ENCODE measurements around the gene GAMT. TPM values are rescaled to one million over a fixed set of nuclear protein-coding genes. Genes with fewer than 3 reads are reported as not detected.

Gene GAMT
- total RNA-seq, 2 experiments from 2014 or later: 11.0 to 13.0 TPM

- DNase-seq (no peak), ATAC-seq (ENCODE audit: poor library complexity) (no peak)
- H3K4me3 ChIP-seq (ENCODE audit: low read length): no peak overlapping the region
- H3K36me3 Mint-ChIP-seq (ENCODE audit: low read depth): peaks cover 51% of the 10 kb centered on the region
- H3K27ac Mint-ChIP-seq: no peak overlapping the region
- TF ChIP-seq CTCF (IDR thresholded peaks at IDR 0.05): no peak
- no peak overlapping the region for H3K27ac ChIP-seq (ENCODE audit: low read depth in 1 of 2, low read length in 2 of 2)
- intact Hi-C loops (cut with DNase I, micrococcal nuclease): no loop called here
- peaks cover 34% of the 10 kb centered on the region for H3K4me1 ChIP-seq (ENCODE audit: insufficient read depth, low read length)
- H3K9me3 Mint-ChIP-seq: no peaks in the 10 kb centered on the region
- H3K27me3 Mint-ChIP-seq: peaks cover 11% of the 10 kb centered on the region
- H3K9me3 ChIP-seq (ENCODE audit: control insufficient read depth in 1 of 2, insufficient read depth in 1 of 2, low read length in 2 of 2): no peaks in the 10 kb centered on the region
- H3K4me3 Mint-ChIP-seq: no peak overlapping the region
- peaks cover 40% of the 10 kb centered on the region for H3K36me3 ChIP-seq (ENCODE audit: insufficient read depth, low read length)
- no peaks in the 10 kb centered on the region for H3K27me3 ChIP-seq (ENCODE audit: control insufficient read depth in 1 of 2, insufficient read depth in 2 of 2, low read length in 2 of 2)
- H3K4me1 Mint-ChIP-seq (ENCODE audit: low read depth): peaks cover 19% of the 10 kb centered on the region
- CTCF ChIA-PET: no interaction called here
- POLR2A ChIA-PET: no interaction called here
Measured at GRCh38 chr19:1386945-1387683, 14.2 kb downstream of the GAMT start.

DNA sequence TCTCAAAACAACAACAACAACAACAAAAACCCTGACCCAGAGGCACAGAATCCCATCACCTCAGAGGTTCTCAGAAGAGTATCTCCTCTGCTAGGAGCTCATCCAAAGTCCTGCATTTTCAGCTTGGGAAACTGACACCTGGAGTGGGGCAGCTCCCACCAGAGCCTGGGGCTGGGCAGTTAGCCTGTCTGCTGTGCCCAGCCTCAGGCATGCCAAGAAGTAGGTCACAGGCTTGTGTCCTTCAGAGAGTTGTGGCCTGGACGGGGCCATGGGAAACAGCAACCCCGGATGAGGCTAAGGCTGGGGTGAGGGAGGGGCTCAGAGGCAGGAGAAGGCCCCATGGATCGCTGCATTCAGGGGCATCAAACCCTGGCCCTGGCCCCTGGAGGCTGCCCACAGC, 15.5 kb downstream of the GAMT start:
- H3K36me3 ChIP-seq (ENCODE audit: insufficient read depth, low read length): peaks cover 33% of the 10 kb centered on the region
- ATAC-seq (ENCODE audit: poor library complexity): no peak
- Mint-ChIP-seq H3K27me3 (peaks cover 11% of the 10 kb centered on the region), H3K9me3 (no peaks in the 10 kb centered on the region), H3K4me3 (peak overlapping the region; percentile 97), H3K27ac (no peak overlapping the region), H3K36me3 (ENCODE audit: low read depth) (peaks cover 43% of the 10 kb centered on the region), H3K4me1 (ENCODE audit: low read depth) (peaks cover 19% of the 10 kb centered on the region)
- no peak overlapping the region for H3K4me3 ChIP-seq (ENCODE audit: low read length)
- H3K27ac ChIP-seq (ENCODE audit: low read depth in 1 of 2, low read length in 2 of 2): no peak overlapping the region
- ChIA-PET CTCF (no interaction called here), POLR2A (no interaction called here)
- no peaks in the 10 kb centered on the region for H3K27me3 ChIP-seq (ENCODE audit: control insufficient read depth in 1 of 2, insufficient read depth in 2 of 2, low read length in 2 of 2)
- H3K4me1 ChIP-seq (ENCODE audit: insufficient read depth, low read length): peaks cover 34% of the 10 kb centered on the region
- no peak for TF ChIP-seq CTCF (IDR thresholded peaks at IDR 0.05)
- no peaks in the 10 kb centered on the region for H3K9me3 ChIP-seq (ENCODE audit: control insufficient read depth in 1 of 2, insufficient read depth in 1 of 2, low read length in 2 of 2)
- no peak for DNase-seq
- intact Hi-C loops (cut with DNase I, micrococcal nuclease): no loop called here

GRCh38 chr19:1384478-1385110, 16.7 kb downstream of the GAMT start:
- H3K36me3 Mint-ChIP-seq (ENCODE audit: low read depth): peaks cover 35% of the 10 kb centered on the region
- CTCF ChIA-PET: interaction anchor here (1.0 kb wide), 1 partner anchor 140 kb away, joined by 3 read pairs; no protein-coding TSS in a partner anchor
- peaks cover 25% of the 10 kb centered on the region for H3K36me3 ChIP-seq (ENCODE audit: insufficient read depth, low read length)
- ATAC-seq (ENCODE audit: poor library complexity) (no peak), DNase-seq (peak in 1 of 14 experiments; percentile 35)
- peaks cover 34% of the 10 kb centered on the region for H3K4me1 ChIP-seq (ENCODE audit: insufficient read depth, low read length)
- peaks cover 11% of the 10 kb centered on the region for H3K27me3 Mint-ChIP-seq
- peak overlapping the region; percentile 49 to 70 for H3K27ac ChIP-seq (ENCODE audit: low read depth in 1 of 2, low read length in 2 of 2)
- H3K9me3 Mint-ChIP-seq: no peaks in the 10 kb centered on the region
- H3K9me3 ChIP-seq (ENCODE audit: control insufficient read depth in 1 of 2, insufficient read depth in 1 of 2, low read length in 2 of 2): no peaks in the 10 kb centered on the region
- H3K4me3 Mint-ChIP-seq: peak overlapping the region; percentile 97
- no peaks in the 10 kb centered on the region for H3K27me3 ChIP-seq (ENCODE audit: control insufficient read depth in 1 of 2, insufficient read depth in 2 of 2, low read length in 2 of 2)
- POLR2A ChIA-PET: interaction anchor here (1.3 kb wide), 1 partner anchor 116 kb away, joined by 3 read pairs; no protein-coding TSS in a partner anchor
- H3K4me1 Mint-ChIP-seq (ENCODE audit: low read depth): peaks cover 19% of the 10 kb centered on the region
- intact Hi-C loops (cut with DNase I, micrococcal nuclease): no loop called here
- peak overlapping the region; percentile 92 for H3K4me3 ChIP-seq (ENCODE audit: low read length)
- H3K27ac Mint-ChIP-seq: peak overlapping the region; percentile 98
- no peak for TF ChIP-seq CTCF (IDR thresholded peaks at IDR 0.05)

Data from CD4-positive, alpha-beta T cell (primary cell).